Inflammatory macrophage treated with lipopolysaccharide for 1 hour (primary cell): ENCODE results near the gene GGA1.
A peak's percentile ranks its signal among the peaks of the same experiment; 100 is the strongest.

ENCODE experiments used
- DNase-seq, 2 donors: peaks; one replicate each; pipeline ENCODE4 v3.0.0-alpha.2; 2020 to 2022

Gene GGA1

DNA sequence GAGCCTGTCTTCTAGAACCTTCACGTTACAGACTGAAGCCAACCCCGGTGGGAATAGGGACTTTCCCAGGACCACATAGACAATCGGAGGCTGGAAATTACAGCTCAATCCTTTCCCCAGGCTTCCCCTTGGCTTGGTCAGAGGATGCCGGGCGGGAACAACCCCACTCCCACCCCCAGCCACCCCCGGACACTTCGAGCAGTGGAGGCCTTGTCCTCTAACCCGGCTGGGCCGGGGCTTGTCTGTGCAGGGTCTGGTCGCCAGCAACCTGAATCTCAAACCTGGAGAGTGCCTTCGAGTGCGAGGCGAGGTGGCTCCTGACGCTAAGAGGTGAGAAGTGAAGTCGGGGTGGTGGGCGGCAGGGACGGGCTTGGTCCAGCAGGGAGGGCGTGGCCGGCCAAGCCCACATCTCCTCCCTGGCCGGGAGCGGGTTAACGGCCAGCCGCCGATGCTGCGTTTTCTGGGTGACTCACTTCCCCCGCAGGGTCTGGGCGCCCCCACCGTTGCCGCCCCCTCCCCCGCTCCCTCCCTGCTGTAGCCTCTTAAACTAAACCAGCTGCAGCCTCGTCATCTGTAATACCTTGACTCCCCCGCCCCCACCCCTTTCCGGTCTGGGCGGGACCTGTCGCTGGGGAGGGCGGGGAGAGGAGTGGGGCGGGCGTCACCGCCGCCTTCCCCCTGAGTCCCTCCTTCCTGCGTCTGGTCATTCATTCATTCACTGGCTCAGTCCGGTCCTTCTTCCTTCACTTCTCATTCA is 68.3 kb downstream of the GGA1 start:
- DNase-seq: peak; percentile 90 to 92

DNA sequence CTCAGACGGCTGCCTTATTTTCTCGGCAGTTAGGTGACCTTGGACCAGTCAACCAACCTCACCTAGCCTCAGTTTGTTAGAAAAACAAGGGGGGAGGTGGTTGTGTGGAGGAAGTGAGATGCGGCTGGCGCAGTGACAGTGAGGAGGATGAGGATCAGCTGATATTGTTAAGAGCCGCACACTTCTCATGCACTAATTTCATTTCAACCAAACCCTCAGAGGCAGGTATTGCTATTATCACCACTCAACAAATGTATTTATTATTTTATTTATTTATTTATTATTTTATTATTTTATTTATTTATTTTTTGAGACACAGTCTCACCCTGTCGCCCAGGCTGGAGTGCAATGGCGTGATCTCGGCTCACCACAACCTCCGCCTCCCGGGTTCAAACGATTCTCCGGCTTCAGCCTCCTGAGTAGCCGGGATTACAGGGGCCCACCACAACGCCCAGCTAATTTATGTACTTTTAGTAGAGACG is 68.9 kb downstream of the GGA1 start:
- DNase-seq: no peak

- no peak for DNase-seq
These were observed 69.7 kb downstream of the GGA1 start for GRCh38 chr22:37678372-37678771.

- DNase-seq: no peak
These were observed 71.0 kb downstream of the GGA1 start for GRCh38 chr22:37679670-37680069.

DNA sequence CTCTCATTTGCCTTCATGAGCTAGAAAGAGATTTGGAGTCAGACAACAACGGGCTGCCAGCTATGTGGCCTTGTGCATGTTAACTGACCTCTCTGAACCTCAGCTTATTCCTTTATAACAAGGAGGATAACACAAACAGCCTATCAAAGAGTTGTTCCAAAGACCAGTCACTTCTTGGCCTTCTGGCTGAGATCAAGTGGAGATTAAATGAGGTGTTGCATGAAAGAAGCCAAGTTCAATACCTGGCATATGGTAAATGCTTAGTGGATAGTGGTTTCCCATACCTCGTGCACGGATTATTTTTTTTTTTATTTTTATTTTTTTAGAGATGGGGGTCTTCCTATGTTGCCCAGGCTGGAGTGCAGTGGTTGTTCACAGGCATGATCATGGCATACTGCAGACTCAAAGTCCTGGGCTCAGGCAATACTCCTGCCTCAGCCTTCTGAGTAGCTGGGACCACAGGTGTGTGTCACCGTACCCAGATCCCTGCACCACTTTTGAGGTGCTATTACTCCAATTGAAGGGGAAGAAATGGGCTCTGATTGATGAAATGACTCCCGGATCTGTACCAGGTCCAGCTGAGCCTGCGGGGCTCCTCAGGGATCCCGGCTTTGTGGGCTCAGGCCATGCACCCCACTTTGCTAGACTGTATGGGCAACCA is 71.7 kb downstream of the GGA1 start:
- no peak for DNase-seq

- no peak for DNase-seq
These were observed 72.4 kb downstream of the GGA1 start for GRCh38 chr22:37681001-37681424.

DNA sequence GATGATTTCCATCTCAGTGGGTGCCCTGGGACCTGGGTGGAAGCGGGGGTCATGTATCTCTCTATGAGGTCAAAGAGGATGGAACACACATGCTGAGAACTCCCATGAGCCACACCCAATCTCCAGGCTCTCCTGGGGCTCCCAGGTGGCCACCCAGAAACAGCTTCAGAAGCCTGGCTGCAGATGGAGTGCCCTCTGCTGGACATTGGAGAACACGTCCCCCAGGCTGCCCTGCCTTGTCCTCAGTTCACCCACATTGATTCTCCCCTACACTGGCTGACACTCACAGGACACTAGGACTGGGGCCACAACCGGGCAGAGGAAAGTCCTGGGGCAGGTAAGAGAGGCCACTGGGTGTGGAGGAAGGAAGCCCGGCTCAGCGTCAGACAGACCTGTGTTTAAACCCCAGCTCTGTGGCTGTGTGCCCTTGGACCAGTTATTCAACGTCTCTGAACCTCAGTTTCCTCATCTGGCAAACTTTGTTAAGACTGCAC is 73.0 kb downstream of the GGA1 start:
- peak; percentile 65 to 82 for DNase-seq
